Measurements from ENCODE around the gene MLF2. TPM values are rescaled to one million over a fixed set of nuclear protein-coding genes. Genes with fewer than 3 reads are reported as not detected.

Gene MLF2
- total and polyA plus RNA-seq, 2 of the 13 experiments (the other 11 are each of a cell fraction or from before 2014, with no cell fraction given) = 88.1 to 167 TPM

DNA sequence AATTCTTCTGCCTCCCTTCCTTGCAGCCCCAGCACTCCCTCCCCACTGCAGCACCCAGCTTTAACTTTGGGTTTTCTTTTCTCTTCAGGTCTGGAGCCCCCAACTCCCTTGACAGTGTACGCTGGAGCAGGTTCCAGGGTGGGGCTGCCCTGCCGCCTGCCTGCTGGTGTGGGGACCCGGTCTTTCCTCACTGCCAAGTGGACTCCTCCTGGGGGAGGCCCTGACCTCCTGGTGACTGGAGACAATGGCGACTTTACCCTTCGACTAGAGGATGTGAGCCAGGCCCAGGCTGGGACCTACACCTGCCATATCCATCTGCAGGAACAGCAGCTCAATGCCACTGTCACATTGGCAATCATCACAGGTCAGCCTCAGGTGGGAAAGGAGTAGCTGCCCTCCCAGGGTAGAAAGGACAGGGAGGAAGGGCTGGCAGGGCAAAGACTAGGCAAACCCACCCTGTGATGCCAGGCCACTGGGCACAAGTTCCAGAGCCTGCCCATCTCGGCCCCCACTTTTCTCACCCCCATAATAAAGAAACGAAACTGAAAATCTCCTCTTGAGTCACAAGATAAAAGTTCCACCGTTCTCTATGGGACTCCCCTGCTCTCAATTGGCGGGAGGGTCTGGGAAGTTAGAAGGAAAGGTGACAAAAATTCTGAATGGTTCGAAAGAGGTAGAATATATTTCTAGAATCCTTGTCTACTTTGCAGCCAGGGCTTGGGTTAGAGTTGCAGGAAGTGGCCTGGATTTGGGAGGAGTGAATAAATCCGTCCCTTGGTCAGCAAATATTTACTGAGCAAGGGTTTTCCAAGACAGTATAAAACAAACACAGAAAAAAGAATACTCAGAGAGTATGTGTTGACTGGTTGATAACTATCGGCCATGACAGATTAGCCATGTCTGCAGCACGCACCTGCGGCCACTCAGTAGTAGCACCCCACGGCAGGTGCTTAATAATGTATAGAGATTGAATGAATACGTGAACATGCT is 22.5 kb upstream of the MLF2 start (continued):
- TF ChIP-seq, protein P1, sequence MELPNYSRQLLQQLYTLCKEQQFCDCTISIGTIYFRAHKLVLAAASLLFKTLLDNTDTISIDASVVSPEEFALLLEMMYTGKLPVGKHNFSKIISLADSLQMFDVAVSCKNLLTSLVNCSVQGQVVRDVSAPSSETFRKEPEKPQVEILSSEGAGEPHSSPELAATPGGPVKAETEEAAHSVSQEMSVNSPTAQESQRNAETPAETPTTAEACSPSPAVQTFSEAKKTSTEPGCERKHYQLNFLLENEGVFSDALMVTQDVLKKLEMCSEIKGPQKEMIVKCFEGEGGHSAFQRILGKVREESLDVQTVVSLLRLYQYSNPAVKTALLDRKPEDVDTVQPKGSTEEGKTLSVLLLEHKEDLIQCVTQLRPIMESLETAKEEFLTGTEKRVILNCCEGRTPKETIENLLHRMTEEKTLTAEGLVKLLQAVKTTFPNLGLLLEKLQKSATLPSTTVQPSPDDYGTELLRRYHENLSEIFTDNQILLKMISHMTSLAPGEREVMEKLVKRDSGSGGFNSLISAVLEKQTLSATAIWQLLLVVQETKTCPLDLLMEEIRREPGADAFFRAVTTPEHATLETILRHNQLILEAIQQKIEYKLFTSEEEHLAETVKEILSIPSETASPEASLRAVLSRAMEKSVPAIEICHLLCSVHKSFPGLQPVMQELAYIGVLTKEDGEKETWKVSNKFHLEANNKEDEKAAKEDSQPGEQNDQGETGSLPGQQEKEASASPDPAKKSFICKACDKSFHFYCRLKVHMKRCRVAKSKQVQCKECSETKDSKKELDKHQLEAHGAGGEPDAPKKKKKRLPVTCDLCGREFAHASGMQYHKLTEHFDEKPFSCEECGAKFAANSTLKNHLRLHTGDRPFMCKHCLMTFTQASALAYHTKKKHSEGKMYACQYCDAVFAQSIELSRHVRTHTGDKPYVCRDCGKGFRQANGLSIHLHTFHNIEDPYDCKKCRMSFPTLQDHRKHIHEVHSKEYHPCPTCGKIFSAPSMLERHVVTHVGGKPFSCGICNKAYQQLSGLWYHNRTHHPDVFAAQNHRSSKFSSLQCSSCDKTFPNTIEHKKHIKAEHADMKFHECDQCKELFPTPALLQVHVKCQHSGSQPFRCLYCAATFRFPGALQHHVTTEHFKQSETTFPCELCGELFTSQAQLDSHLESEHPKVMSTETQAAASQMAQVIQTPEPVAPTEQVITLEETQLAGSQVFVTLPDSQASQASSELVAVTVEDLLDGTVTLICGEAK (IDR thresholded peaks at IDR 0.05) = no peak
- TF ChIP-seq, protein P1 (CRISPR knock-in tag; IDR thresholded peaks at IDR 0.05) = no peak
- TF ChIP-seq SMAD9 (CRISPR knock-in tag; IDR thresholded peaks at IDR 0.05) (no peak), ZNF598 (CRISPR knock-in tag; IDR thresholded peaks at IDR 0.05; ENCODE audit: borderline replicate concordance) (0 out of 2 replicates have a peak, but pooled peaks have one; percentile 5), ZNF24 (IDR thresholded peaks at IDR 0.05) (no peak), ZNF101 (CRISPR knock-in tag; IDR thresholded peaks at IDR 0.05; ENCODE audit: borderline replicate concordance, low read depth) (no peak), HMG20A (CRISPR knock-in tag; IDR thresholded peaks at IDR 0.05; ENCODE audit: borderline replicate concordance) (peak; percentile 90), TBX3 (IDR thresholded peaks at IDR 0.05; ENCODE audit: borderline replicate concordance) (no peak), ZNF678 (CRISPR knock-in tag; IDR thresholded peaks at IDR 0.05) (0 out of 2 replicates have a peak, but pooled peaks have one; percentile 31)
- TF ChIP-seq, protein P2, sequence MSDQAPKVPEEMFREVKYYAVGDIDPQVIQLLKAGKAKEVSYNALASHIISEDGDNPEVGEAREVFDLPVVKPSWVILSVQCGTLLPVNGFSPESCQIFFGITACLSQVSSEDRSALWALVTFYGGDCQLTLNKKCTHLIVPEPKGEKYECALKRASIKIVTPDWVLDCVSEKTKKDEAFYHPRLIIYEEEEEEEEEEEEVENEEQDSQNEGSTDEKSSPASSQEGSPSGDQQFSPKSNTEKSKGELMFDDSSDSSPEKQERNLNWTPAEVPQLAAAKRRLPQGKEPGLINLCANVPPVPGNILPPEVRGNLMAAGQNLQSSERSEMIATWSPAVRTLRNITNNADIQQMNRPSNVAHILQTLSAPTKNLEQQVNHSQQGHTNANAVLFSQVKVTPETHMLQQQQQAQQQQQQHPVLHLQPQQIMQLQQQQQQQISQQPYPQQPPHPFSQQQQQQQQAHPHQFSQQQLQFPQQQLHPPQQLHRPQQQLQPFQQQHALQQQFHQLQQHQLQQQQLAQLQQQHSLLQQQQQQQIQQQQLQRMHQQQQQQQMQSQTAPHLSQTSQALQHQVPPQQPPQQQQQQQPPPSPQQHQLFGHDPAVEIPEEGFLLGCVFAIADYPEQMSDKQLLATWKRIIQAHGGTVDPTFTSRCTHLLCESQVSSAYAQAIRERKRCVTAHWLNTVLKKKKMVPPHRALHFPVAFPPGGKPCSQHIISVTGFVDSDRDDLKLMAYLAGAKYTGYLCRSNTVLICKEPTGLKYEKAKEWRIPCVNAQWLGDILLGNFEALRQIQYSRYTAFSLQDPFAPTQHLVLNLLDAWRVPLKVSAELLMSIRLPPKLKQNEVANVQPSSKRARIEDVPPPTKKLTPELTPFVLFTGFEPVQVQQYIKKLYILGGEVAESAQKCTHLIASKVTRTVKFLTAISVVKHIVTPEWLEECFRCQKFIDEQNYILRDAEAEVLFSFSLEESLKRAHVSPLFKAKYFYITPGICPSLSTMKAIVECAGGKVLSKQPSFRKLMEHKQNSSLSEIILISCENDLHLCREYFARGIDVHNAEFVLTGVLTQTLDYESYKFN (CRISPR knock-in tag; conservative IDR thresholded peaks at IDR 0.05) = peak; percentile 95
- TF ChIP-seq, protein P3, sequence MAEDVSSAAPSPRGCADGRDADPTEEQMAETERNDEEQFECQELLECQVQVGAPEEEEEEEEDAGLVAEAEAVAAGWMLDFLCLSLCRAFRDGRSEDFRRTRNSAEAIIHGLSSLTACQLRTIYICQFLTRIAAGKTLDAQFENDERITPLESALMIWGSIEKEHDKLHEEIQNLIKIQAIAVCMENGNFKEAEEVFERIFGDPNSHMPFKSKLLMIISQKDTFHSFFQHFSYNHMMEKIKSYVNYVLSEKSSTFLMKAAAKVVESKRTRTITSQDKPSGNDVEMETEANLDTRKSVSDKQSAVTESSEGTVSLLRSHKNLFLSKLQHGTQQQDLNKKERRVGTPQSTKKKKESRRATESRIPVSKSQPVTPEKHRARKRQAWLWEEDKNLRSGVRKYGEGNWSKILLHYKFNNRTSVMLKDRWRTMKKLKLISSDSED (CRISPR knock-in tag; IDR thresholded peaks at IDR 0.05) = no peak
- TF ChIP-seq, protein P4, sequence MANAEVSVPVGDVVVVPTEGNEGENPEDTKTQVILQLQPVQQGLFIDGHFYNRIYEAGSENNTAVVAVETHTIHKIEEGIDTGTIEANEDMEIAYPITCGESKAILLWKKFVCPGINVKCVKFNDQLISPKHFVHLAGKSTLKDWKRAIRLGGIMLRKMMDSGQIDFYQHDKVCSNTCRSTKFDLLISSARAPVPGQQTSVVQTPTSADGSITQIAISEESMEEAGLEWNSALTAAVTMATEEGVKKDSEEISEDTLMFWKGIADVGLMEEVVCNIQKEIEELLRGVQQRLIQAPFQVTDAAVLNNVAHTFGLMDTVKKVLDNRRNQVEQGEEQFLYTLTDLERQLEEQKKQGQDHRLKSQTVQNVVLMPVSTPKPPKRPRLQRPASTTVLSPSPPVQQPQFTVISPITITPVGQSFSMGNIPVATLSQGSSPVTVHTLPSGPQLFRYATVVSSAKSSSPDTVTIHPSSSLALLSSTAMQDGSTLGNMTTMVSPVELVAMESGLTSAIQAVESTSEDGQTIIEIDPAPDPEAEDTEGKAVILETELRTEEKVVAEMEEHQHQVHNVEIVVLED (CRISPR knock-in tag; IDR thresholded peaks at IDR 0.05; ENCODE audit: borderline replicate concordance) = peak; percentile 48; the same call in 1 of the 2 replicates
